ENCODE measurements around the gene OPRL1.
"Not testable (repeated sequence)": the region's sequence is repeated elsewhere in the genome, so short reads cannot be mapped to it uniquely, and the experiment has no call there.

OPRL1 gene

GRCh38 chr20:64115171-64115911 is 35.5 kb downstream of the OPRL1 start:
- ChIA-PET POLR2A (interaction anchor here (1.0 kb wide), 1 partner anchor 29 kb away, joined by 3 read pairs; no protein-coding TSS in a partner anchor), CTCF (interaction anchor here (0.9 to 9.6 kb wide), 8 partner anchors 8 to 79 kb away, joined by 3 to 178 read pairs (median 4); partner anchors contain the start of genes C20orf204, LKAAEAR1, NPBWR2 and OPRL1)
- Histone ChIP-seq H3K9me3 (ENCODE audit: control extremely low read depth in 1 of 5, control insufficient read depth in 4 of 5, insufficient read depth in 2 of 5, low read depth in 1 of 5, low read length in 4 of 5) (no peaks in the 10 kb centered on the region), H3K4me1 (ENCODE audit: control extremely low read depth in 1 of 4, control insufficient read depth in 4 of 4, insufficient read depth in 4 of 4, low read length in 3 of 4) (peaks cover 0 to 44% (median 29%) of the 10 kb centered on the region in 4 experiments), H3K27ac (ENCODE audit: insufficient read depth in 1 of 2, low read depth in 1 of 2, low read length in 2 of 2, poor library complexity in 1 of 2, severe bottlenecking in 2 of 2) (no peak overlapping the region), H3K4me3 (ENCODE audit: control insufficient read depth in 1 of 7, extremely low read depth in 1 of 7, insufficient read depth in 4 of 7, low read depth in 2 of 7, low read length in 6 of 7) (no peak overlapping the region), H3K36me3 (ENCODE audit: control insufficient read depth in 4 of 4, insufficient read depth in 4 of 4, low read length in 3 of 4) (no peaks in the 10 kb centered on the region), H3K27me3 (replicated peaks in 2 of 5; ENCODE audit: control insufficient read depth in 4 of 5, insufficient read depth in 5 of 5, low read length in 4 of 5) (no peaks in the 10 kb centered on the region)
- no peak for DNase-seq
- 98% methylated on average over 13 of the region's 14 CpGs for WGBS (ENCODE audit: insufficient coverage)

- WGBS (ENCODE audit: insufficient coverage) = 94% methylated on average over 18 of the region's 21 CpGs
- Histone ChIP-seq H3K9me3 (ENCODE audit: control extremely low read depth in 1 of 5, control insufficient read depth in 4 of 5, insufficient read depth in 2 of 5, low read depth in 1 of 5, low read length in 4 of 5) (no peaks in the 10 kb centered on the region), H3K36me3 (ENCODE audit: control insufficient read depth in 4 of 4, insufficient read depth in 4 of 4, low read length in 3 of 4) (no peaks in the 10 kb centered on the region), H3K27me3 (replicated peaks in 2 of 5; ENCODE audit: control insufficient read depth in 4 of 5, insufficient read depth in 5 of 5, low read length in 4 of 5) (no peaks in the 10 kb centered on the region), H3K4me1 (ENCODE audit: control extremely low read depth in 1 of 4, control insufficient read depth in 4 of 4, insufficient read depth in 4 of 4, low read length in 3 of 4) (peaks cover 0 to 45% (median 33%) of the 10 kb centered on the region in 4 experiments), H3K4me3 (ENCODE audit: control insufficient read depth in 1 of 7, extremely low read depth in 1 of 7, insufficient read depth in 4 of 7, low read depth in 2 of 7, low read length in 6 of 7) (no peak overlapping the region), H3K27ac (ENCODE audit: insufficient read depth in 1 of 2, low read depth in 1 of 2, low read length in 2 of 2, poor library complexity in 1 of 2, severe bottlenecking in 2 of 2) (no peak overlapping the region)
- ChIA-PET CTCF (interaction anchor here (1.0 to 9.6 kb wide), 5 partner anchors 9 to 78 kb away, joined by 3 to 178 read pairs (median 3); partner anchors contain the start of genes LKAAEAR1, NPBWR2, OPRL1 and RGS19), POLR2A (interaction anchor here (1.0 kb wide), 1 partner anchor 29 kb away, joined by 3 read pairs; no protein-coding TSS in a partner anchor)
- DNase-seq = no peak
These were observed 36.1 kb downstream of the OPRL1 start for GRCh38 chr20:64116016-64116415.

- DNase-seq = no peak
- H3K27me3 ChIP-seq (replicated peaks in 2 of 5; ENCODE audit: control insufficient read depth in 4 of 5, insufficient read depth in 5 of 5, low read length in 4 of 5) = no peaks in the 10 kb centered on the region
- no peaks in the 10 kb centered on the region for H3K36me3 ChIP-seq (ENCODE audit: control insufficient read depth in 4 of 4, insufficient read depth in 4 of 4, low read length in 3 of 4)
- WGBS (ENCODE audit: insufficient coverage) = 90% methylated on average over 8 of the region's 17 CpGs
- ChIA-PET CTCF (interaction anchor here (1.0 to 9.6 kb wide), 3 partner anchors 17 to 62 kb away, joined by 3 to 178 read pairs (median 3); partner anchors contain the start of genes LKAAEAR1, OPRL1 and RGS19), POLR2A (no interaction called here)
- no peak overlapping the region for H3K27ac ChIP-seq (ENCODE audit: insufficient read depth in 1 of 2, low read depth in 1 of 2, low read length in 2 of 2, poor library complexity in 1 of 2, severe bottlenecking in 2 of 2)
- H3K4me3 ChIP-seq (ENCODE audit: control insufficient read depth in 1 of 7, extremely low read depth in 1 of 7, insufficient read depth in 4 of 7, low read depth in 2 of 7, low read length in 6 of 7) = no peak overlapping the region
- peaks cover 0 to 39% (median 27%) of the 10 kb centered on the region in 4 experiments for H3K4me1 ChIP-seq (ENCODE audit: control extremely low read depth in 1 of 4, control insufficient read depth in 4 of 4, insufficient read depth in 4 of 4, low read length in 3 of 4)
- no peaks in the 10 kb centered on the region for H3K9me3 ChIP-seq (ENCODE audit: control extremely low read depth in 1 of 5, control insufficient read depth in 4 of 5, insufficient read depth in 2 of 5, low read depth in 1 of 5, low read length in 4 of 5)
These were observed 36.9 kb downstream of the OPRL1 start for GRCh38 chr20:64116541-64117431.

- H3K9me3 ChIP-seq (ENCODE audit: control extremely low read depth in 1 of 5, control insufficient read depth in 4 of 5, insufficient read depth in 2 of 5, low read depth in 1 of 5, low read length in 4 of 5); POLR2A ChIA-PET; H3K27ac ChIP-seq (ENCODE audit: insufficient read depth in 1 of 2, low read depth in 1 of 2, low read length in 2 of 2, poor library complexity in 1 of 2, severe bottlenecking in 2 of 2); DNase-seq; H3K27me3 ChIP-seq (replicated peaks in 2 of 5; ENCODE audit: control insufficient read depth in 4 of 5, insufficient read depth in 5 of 5, low read length in 4 of 5); H3K4me3 ChIP-seq (ENCODE audit: control insufficient read depth in 1 of 7, extremely low read depth in 1 of 7, insufficient read depth in 4 of 7, low read depth in 2 of 7, low read length in 6 of 7); H3K36me3 ChIP-seq (ENCODE audit: control insufficient read depth in 4 of 4, insufficient read depth in 4 of 4, low read length in 3 of 4): not testable (repeated sequence)
- peaks cover 0 to 32% (median 21%) of the 10 kb centered on the region in 4 experiments for H3K4me1 ChIP-seq (ENCODE audit: control extremely low read depth in 1 of 4, control insufficient read depth in 4 of 4, insufficient read depth in 4 of 4, low read length in 3 of 4)
- 60% methylated on average over 1 of the region's 6 CpGs for WGBS (ENCODE audit: insufficient coverage)
- CTCF ChIA-PET = interaction anchor here (6.2 to 9.6 kb wide), 2 partner anchors 9 to 40 kb away, joined by 67 to 178 read pairs; partner anchors contain the start of genes LKAAEAR1, NPBWR2, OPRL1 and RGS19
These were observed 37.5 kb downstream of the OPRL1 start for GRCh38 chr20:64117432-64117777.

- no peak for DNase-seq
- 90% methylated on average over 5 of the region's 8 CpGs for WGBS (ENCODE audit: insufficient coverage)
- Histone ChIP-seq H3K27ac (ENCODE audit: insufficient read depth in 1 of 2, low read depth in 1 of 2, low read length in 2 of 2, poor library complexity in 1 of 2, severe bottlenecking in 2 of 2) (no peak overlapping the region), H3K4me1 (ENCODE audit: control extremely low read depth in 1 of 4, control insufficient read depth in 4 of 4, insufficient read depth in 4 of 4, low read length in 3 of 4) (peaks cover 0 to 15% (median 14%) of the 10 kb centered on the region in 4 experiments), H3K4me3 (ENCODE audit: control insufficient read depth in 1 of 7, extremely low read depth in 1 of 7, insufficient read depth in 4 of 7, low read depth in 2 of 7, low read length in 6 of 7) (no peak overlapping the region), H3K27me3 (replicated peaks in 2 of 5; ENCODE audit: control insufficient read depth in 4 of 5, insufficient read depth in 5 of 5, low read length in 4 of 5) (no peaks in the 10 kb centered on the region), H3K9me3 (ENCODE audit: control extremely low read depth in 1 of 5, control insufficient read depth in 4 of 5, insufficient read depth in 2 of 5, low read depth in 1 of 5, low read length in 4 of 5) (no peaks in the 10 kb centered on the region), H3K36me3 (ENCODE audit: control insufficient read depth in 4 of 4, insufficient read depth in 4 of 4, low read length in 3 of 4) (no peaks in the 10 kb centered on the region)
- ChIA-PET POLR2A (interaction anchor here (1.1 kb wide), 1 partner anchor 46 kb away, joined by 3 read pairs; no protein-coding TSS in a partner anchor), CTCF (interaction anchor here (1.2 to 9.6 kb wide), 11 partner anchors 10 to 139 kb away, joined by 3 to 178 read pairs (median 13); partner anchors contain the start of genes LKAAEAR1, NPBWR2, OPRL1 and RGS19)
These were observed 39.4 kb downstream of the OPRL1 start for GRCh38 chr20:64119301-64119680.

GRCh38 chr20:64119681-64120341 is 39.9 kb downstream of the OPRL1 start:
- POLR2A ChIA-PET = interaction anchor here (0.7 to 1.1 kb wide), 2 partner anchors 47 to 81 kb away, joined by 3 to 4 read pairs; no protein-coding TSS in a partner anchor
- no peak overlapping the region for H3K27ac ChIP-seq (ENCODE audit: insufficient read depth in 1 of 2, low read depth in 1 of 2, low read length in 2 of 2, poor library complexity in 1 of 2, severe bottlenecking in 2 of 2)
- CTCF ChIA-PET = interaction anchor here (0.7 to 9.6 kb wide), 15 partner anchors 11 to 140 kb away, joined by 3 to 178 read pairs (median 10); partner anchors contain the start of genes LKAAEAR1, NPBWR2, OPRL1 and RGS19
- H3K9me3 ChIP-seq (ENCODE audit: control extremely low read depth in 1 of 5, control insufficient read depth in 4 of 5, insufficient read depth in 2 of 5, low read depth in 1 of 5, low read length in 4 of 5) = no peaks in the 10 kb centered on the region
- no peak for DNase-seq
- peaks cover 0 to 14% (median 13%) of the 10 kb centered on the region in 4 experiments for H3K4me1 ChIP-seq (ENCODE audit: control extremely low read depth in 1 of 4, control insufficient read depth in 4 of 4, insufficient read depth in 4 of 4, low read length in 3 of 4)
- peak overlapping the region in 5 of 7 experiments; percentile 13 to 55 (median 43) for H3K4me3 ChIP-seq (ENCODE audit: control insufficient read depth in 1 of 7, extremely low read depth in 1 of 7, insufficient read depth in 4 of 7, low read depth in 2 of 7, low read length in 6 of 7)
- peaks cover 0 to 2% (median 0%) of the 10 kb centered on the region in 5 experiments for H3K27me3 ChIP-seq (replicated peaks in 2 of 5; ENCODE audit: control insufficient read depth in 4 of 5, insufficient read depth in 5 of 5, low read length in 4 of 5)
- H3K36me3 ChIP-seq (ENCODE audit: control insufficient read depth in 4 of 4, insufficient read depth in 4 of 4, low read length in 3 of 4) = no peaks in the 10 kb centered on the region
- WGBS (ENCODE audit: insufficient coverage) = 76% methylated on average over 10 of the region's 14 CpGs

All from common myeloid progenitor, CD34-positive (primary cell).